K562 treated with DMSO at 1 percent for 48 hours (cell line): ENCODE measurements around the gene GABRA1. TPM values are rescaled to one million over a fixed set of nuclear protein-coding genes. Genes with fewer than 3 reads are reported as not detected.

ENCODE experiments used
- total RNA-seq: library from RNA; unstranded; fragments of 300-600 nt; gene quantifications from 2 replicates; pipeline ENCODE4 v1.2.3, GENCODE V29; 2022; ENCODE audit warnings: low replicate concordance; ENCODE audit errors: extremely low read depth

The GABRA1 gene
- not detected in 2 replicates for total RNA-seq

GRCh38 chr5:161847941-161848391 is at the start of gene GABRA1:
TSS of gene GABRA1 (plus strand) at chr5:161848120. CDS start at chr5:161850811, 2,691 bp downstream.

Other genes starting within 250 kb of the GABRA1 start
- not detected in 2 replicates for gene GABRA6, start 162.4 kb upstream of the GABRA1 start, total RNA-seq
- not detected in 2 replicates for gene GABRG2, start 219.7 kb downstream of the GABRA1 start, total RNA-seq